Left lung (tissue), 10 donors: ENCODE results near the gene HDAC9. TPM values are rescaled to one million over a fixed set of nuclear protein-coding genes. Genes with fewer than 3 reads are reported as not detected.

Experiments
- ATAC-seq: fragments of 200-7000 bp; cut with Tn5 transposase; one replicate; pipeline ENCODE4 v1.9.1; 2020; ENCODE audit warnings: moderate library complexity
- DNase-seq, 4 donors: peaks; one replicate each; pipeline ENCODE4 v3.0.0-alpha.2; 2013 to 2020
- H3K27ac ChIP-seq, 2 donors: fragments of 200-600 bp; sonication (generic) in 1 of 2; one replicate each; pipeline versions ENCODE4 v1.5.0 to v1.8.0; 2020 to 2021
- H3K27me3 ChIP-seq, 2 donors: fragments of 200-600 bp; sonication (generic) in 1 of 2; one replicate each; pipeline versions ENCODE4 v1.5.0 to v1.8.0; 2020 to 2021
- H3K36me3 ChIP-seq, 2 donors: fragments of 200-600 bp; sonication (generic) in 1 of 2; one replicate each; pipeline versions ENCODE4 v1.5.0 to v1.8.0; 2020 to 2021
- H3K4me1 ChIP-seq, 2 donors: fragments of 200-600 bp; one replicate each; pipeline ENCODE4 v1.8.0; 2021
- H3K4me3 ChIP-seq, 2 donors: fragments of 200-600 bp; sonication (generic) in 1 of 2; one replicate each; pipeline versions ENCODE4 v1.5.0 to v1.8.0; 2020 to 2021; ENCODE audit warnings: mild to moderate bottlenecking in 1 of 2
- H3K9me3 ChIP-seq, 2 donors: fragments of 200-600 bp; sonication (generic) in 1 of 2; one replicate each; pipeline versions ENCODE4 v1.5.0 to v1.8.0; 2020 to 2021
- CTCF ChIP-seq, 2 donors: fragments of 200-600 bp; sonication (generic) in 1 of 2; IDR thresholded peaks; one replicate each; pipeline versions ENCODE4 v1.5.0 to v1.8.0; 2021; ENCODE audit warnings: antibody characterized with exemption in 2 of 2
- intact Hi-C, 2 donors: fragments of 100-400 bp; cut with DNase I; formaldehyde crosslinking; loops; one replicate each; pipeline versions ENCODE4 v1.11.2 to v1.14.2; 2022
- polyA plus RNA-seq, 6 donors: library from polyadenylated mRNA; unstranded; fragments of 120-200 nt; gene quantifications; one replicate each; pipeline ENCODE4 v1.2.1, GENCODE V29; 2013; ENCODE audit not compliant: insufficient read length in 6 of 6
- total RNA-seq, 2 donors: library from RNA; stranded (reverse); fragmentation: NEBNext Ultra II Directional; extraction: Animal tissue kit (Norgen Biotek cat#: 25700); gene quantifications; one replicate each; pipeline ENCODE4 v1.2.1, GENCODE V29; 2021
- donor health status: DM: no; HTN: yes; CAD: no.
- donor health status: DM: no; HTN: no; CAD: no.

Gene HDAC9
- total and polyA plus RNA-seq, 8 donors: 6.7 to 13.2 (median 9.6) TPM

- H3K9me3 ChIP-seq: no peaks in the 10 kb centered on the region
Observed at GRCh38 chr7:18694484-18694883, 198.9 kb downstream of the HDAC9 start.

GRCh38 chr7:18694911-18695310, 199.4 kb downstream of the HDAC9 start:
- intact Hi-C loops: no loop called here
- no peaks in the 10 kb centered on the region for H3K36me3 ChIP-seq

More at GRCh38 chr7:18694484-18694883, 198.9 kb downstream of the HDAC9 start:
- H3K4me1 ChIP-seq: no peaks in the 10 kb centered on the region
- no peak for ATAC-seq
- H3K27me3 ChIP-seq: no peaks in the 10 kb centered on the region
- H3K27ac ChIP-seq: no peak overlapping the region
- intact Hi-C loops: no loop called here
- TF ChIP-seq CTCF (IDR thresholded peaks at IDR 0.05): no peak
- H3K4me3 ChIP-seq: no peak overlapping the region
- H3K36me3 ChIP-seq: no peaks in the 10 kb centered on the region
- DNase-seq: no peak

GRCh38 chr7:18698258-18698734, 202.7 kb downstream of the HDAC9 start:
- Histone ChIP-seq H3K36me3 (no peaks in the 10 kb centered on the region), H3K27me3 (no peaks in the 10 kb centered on the region), H3K27ac (no peak overlapping the region), H3K4me1 (no peaks in the 10 kb centered on the region), H3K4me3 (no peak overlapping the region), H3K9me3 (no peaks in the 10 kb centered on the region)
- intact Hi-C loops: no loop called here
- TF ChIP-seq CTCF (IDR thresholded peaks at IDR 0.05): no peak
- DNase-seq (no peak), ATAC-seq (no peak)

More at GRCh38 chr7:18694911-18695310, 199.4 kb downstream of the HDAC9 start:
- TF ChIP-seq CTCF (IDR thresholded peaks at IDR 0.05): no peak
- ATAC-seq: no peak
- no peaks in the 10 kb centered on the region for H3K27me3 ChIP-seq
- H3K4me1 ChIP-seq: no peaks in the 10 kb centered on the region
- H3K9me3 ChIP-seq: no peaks in the 10 kb centered on the region
- no peak overlapping the region for H3K4me3 ChIP-seq
- DNase-seq: no peak
- H3K27ac ChIP-seq: no peak overlapping the region

- no peak overlapping the region for H3K4me3 ChIP-seq
- intact Hi-C loops: no loop called here
- H3K27ac ChIP-seq: no peak overlapping the region
- no peaks in the 10 kb centered on the region for H3K9me3 ChIP-seq
- ATAC-seq: no peak
- no peaks in the 10 kb centered on the region for H3K27me3 ChIP-seq
- no peaks in the 10 kb centered on the region for H3K36me3 ChIP-seq
- H3K4me1 ChIP-seq: no peaks in the 10 kb centered on the region
- no peak for DNase-seq
- TF ChIP-seq CTCF (IDR thresholded peaks at IDR 0.05): no peak
Observed at GRCh38 chr7:18700147-18700546, 204.6 kb downstream of the HDAC9 start.

- no peak for TF ChIP-seq CTCF (IDR thresholded peaks at IDR 0.05)
- H3K36me3 ChIP-seq: no peaks in the 10 kb centered on the region
- H3K4me1 ChIP-seq: no peaks in the 10 kb centered on the region
- H3K4me3 ChIP-seq: no peak overlapping the region
- intact Hi-C loops: no loop called here
- H3K9me3 ChIP-seq: no peaks in the 10 kb centered on the region
- H3K27ac ChIP-seq: no peak overlapping the region
- no peaks in the 10 kb centered on the region for H3K27me3 ChIP-seq
- no peak for DNase-seq
- ATAC-seq: no peak
Observed at GRCh38 chr7:18702071-18702829, 206.7 kb downstream of the HDAC9 start.
